Endothelial cell of umbilical vein (primary cell): ENCODE data around the gene SOCS7. TPM values are rescaled to one million over a fixed set of nuclear protein-coding genes. Genes with fewer than 3 reads are reported as not detected.

ENCODE experiments used
- BruUV-seq: library from RNA; stranded (reverse); fragments of 400-500 nt; replicated peaks from 2 replicates; lab custom pipeline; 2021; lab: Mats Ljungman, UMichigan
- CTCF ChIA-PET: fragments of 300-600, 350-600 bp; sonication (Branson Sonifier 250); formaldehyde crosslinking; loops from one replicate; lab custom pipeline; 2021; ENCODE audit warnings: antibody characterized with exemption, inconsistent platforms; lab: Charles Lee
- POLR2A ChIA-PET: fragments of 300-600, 350-600 bp; sonication (Branson Sonifier 250); formaldehyde crosslinking; loops from one replicate; lab custom pipeline; 2021; ENCODE audit warnings: antibody characterized with exemption, inconsistent platforms; lab: Charles Lee
- DNase-seq: peaks from one replicate; pipeline ENCODE4 v3.0.0-alpha.2; 2011; ENCODE audit warnings: low read depth, low spot score
- FAIRE-seq: peaks from 2 replicates; lab custom pipeline; 2011; peaks lifted over from hg19 to GRCh38; lab: Jason Lieb, UNC
- H2AFZ ChIP-seq: 2 replicates; pipeline ENCODE4 v1.6.0; 2012; ENCODE audit warnings: low read depth, low read length, control low read depth, inconsistent platforms
- H3K27ac ChIP-seq: 2 replicates; pipeline ENCODE4 v1.5.1; 2011; ENCODE audit warnings: low read depth, mild to moderate bottlenecking, control low read depth, low read length, moderate library complexity; ENCODE audit not compliant: insufficient read depth
- H3K27me3 ChIP-seq, 2 experiments: 2 replicates each; pipeline versions ENCODE4 v1.6.0 to v1.6.1; 2011; ENCODE audit warnings: low read length in 2 of 2, mixed read lengths in 1 of 2; ENCODE audit not compliant: control insufficient read depth in 2 of 2, insufficient read depth in 2 of 2
- H3K36me3 ChIP-seq, 2 experiments: 2 replicates in 1 of 2; 3 replicates in 1 of 2; pipeline ENCODE4 v1.5.1; 2011; ENCODE audit warnings: low read length in 2 of 2, mild to moderate bottlenecking in 1 of 2, moderate library complexity in 1 of 2; ENCODE audit not compliant: control insufficient read depth in 2 of 2, insufficient read depth in 2 of 2; ENCODE audit errors: extremely low read depth in 1 of 2
- H3K4me1 ChIP-seq: 3 replicates; pipeline ENCODE4 v1.5.1; 2011; ENCODE audit warnings: mild to moderate bottlenecking, low read length; ENCODE audit not compliant: control insufficient read depth, insufficient read depth; ENCODE audit errors: extremely low read depth
- H3K4me2 ChIP-seq: 2 replicates; pipeline ENCODE4 v1.6.1; 2011; ENCODE audit warnings: low read length, control low read depth, mixed read lengths; ENCODE audit not compliant: insufficient read depth
- H3K4me3 ChIP-seq, 3 experiments: fragments of 200-600 bp in 1 of 3; sonication (generic), shearing (Covaris generic) in 1 of 3; replicated peaks in 1 of 3; 2 replicates each; pipeline ENCODE4 v1.5.1; 2011 to 2016; ENCODE audit warnings: control low read depth in 3 of 3, low read length in 3 of 3, mild to moderate bottlenecking in 2 of 3, inconsistent platforms in 1 of 3, low read depth in 1 of 3, moderate library complexity in 1 of 3; ENCODE audit not compliant: insufficient read depth in 1 of 3
- H3K79me2 ChIP-seq: 2 replicates; pipeline ENCODE4 v1.6.0; 2012; ENCODE audit warnings: low read length, inconsistent platforms; ENCODE audit not compliant: control insufficient read depth, insufficient read depth
- H3K9ac ChIP-seq: replicated peaks from 2 replicates; pipeline ENCODE3; 2011; ENCODE audit warnings: low read length, control low read depth; ENCODE audit not compliant: insufficient read depth; ENCODE audit errors: extremely low read depth
- H3K9me1 ChIP-seq: replicated peaks from 3 replicates; pipeline ENCODE4 v1.6.0; 2011; ENCODE audit warnings: mild to moderate bottlenecking, low read length; ENCODE audit not compliant: control insufficient read depth, insufficient read depth; ENCODE audit errors: extremely low read depth
- H3K9me3 ChIP-seq: replicated peaks from 2 replicates; pipeline ENCODE4 v1.5.1; 2012; ENCODE audit warnings: low read length, inconsistent platforms; ENCODE audit not compliant: control insufficient read depth, insufficient read depth
- H4K20me1 ChIP-seq: replicated peaks from 2 replicates; pipeline ENCODE3; 2011; ENCODE audit warnings: mild to moderate bottlenecking, low read length; ENCODE audit not compliant: control insufficient read depth, insufficient read depth; ENCODE audit errors: extremely low read depth
- CTCF ChIP-seq, 2 donors: IDR thresholded peaks; 1 replicate in 1 of 2; 2 replicates in 1 of 2; pipeline ENCODE4 v1.5.1; 2011; ENCODE audit warnings: low read length in 2 of 2, mild to moderate bottlenecking in 2 of 2, moderate library complexity in 2 of 2, control low read depth in 1 of 2, inconsistent platforms in 1 of 2, low read depth in 1 of 2; ENCODE audit not compliant: insufficient read depth in 1 of 2; ENCODE audit errors: extremely low read depth in 1 of 2
- FOS ChIP-seq: IDR thresholded peaks from 2 replicates; pipeline ENCODE4 v1.6.1; 2011; ENCODE audit warnings: mild to moderate bottlenecking, low read length, moderate library complexity, borderline replicate concordance; ENCODE audit not compliant: insufficient read depth
- GATA2 ChIP-seq: IDR thresholded peaks from 2 replicates; pipeline ENCODE4 v1.7.0; 2011; ENCODE audit warnings: low read depth, mild to moderate bottlenecking, moderate library complexity, mixed read lengths, low read length; ENCODE audit not compliant: insufficient read length, insufficient read depth
- JUN ChIP-seq: IDR thresholded peaks from 2 replicates; pipeline ENCODE4 v1.6.1; 2011; ENCODE audit warnings: borderline replicate concordance, low read depth; ENCODE audit not compliant: insufficient read length, insufficient read depth
- MAX ChIP-seq: IDR thresholded peaks from 2 replicates; pipeline ENCODE4 v1.6.1; 2011; ENCODE audit not compliant: insufficient read depth, insufficient read length
- POLR2A ChIP-seq: IDR thresholded peaks from 2 replicates; pipeline ENCODE4 v1.6.1; 2012; ENCODE audit warnings: low read depth, mild to moderate bottlenecking, control low read depth, low read length
- POLR2AphosphoS5 ChIP-seq: IDR thresholded peaks from 2 replicates; pipeline ENCODE4 v1.6.1; 2012; ENCODE audit warnings: low read depth, mild to moderate bottlenecking, control low read depth, low read length, moderate library complexity; ENCODE audit not compliant: insufficient read depth
- dilution Hi-C: fragments of 300-500 bp; cut with MboI; formaldehyde crosslinking; loops from one replicate; pipeline ENCODE4 v1.15.0; 2019; ENCODE audit warnings: low sequenced_read_pairs; ENCODE audit not compliant: extremely low pct_ligation_motif_present
- intact Hi-C: fragments of 100-400 bp; cut with micrococcal nuclease; formaldehyde crosslinking; loops from one replicate; pipeline ENCODE4 v1.10.0; 2022
- polyA plus RNA-seq, 4 experiments: library from polyadenylated mRNA; depleted of rRNA in 3 of 4; stranded (reverse) in 3 of 4; unstranded in 1 of 4; fragments of >200 nt; gene quantifications; 2 replicates each; pipeline versions ENCODE4 v1.2.1 to v1.2.3, GENCODE V29; 2011 to 2012; ENCODE audit warnings: missing spikeins in 1 of 4
- total RNA-seq: library from RNA; stranded (reverse); gene quantifications from 2 replicates; pipeline ENCODE4 v1.2.3, GENCODE V29; 2021

SOCS7 gene
- total and polyA plus RNA-seq, 2 donors (not counting 3 experiments of a cell fraction or from before 2014, with no cell fraction given): 5.9 to 10.4 TPM

GRCh38 chr17:38400286-38400685, 48.6 kb downstream of the SOCS7 start:
- ChIA-PET POLR2A (no interaction called here), CTCF (interaction anchor here (1.0 to 1.5 kb wide), 4 partner anchors 11 to 51 kb away, joined by 3 to 5 read pairs (median 4); no protein-coding TSS in a partner anchor)
- dilution Hi-C loops: no loop called here
- intact Hi-C loops: no loop called here
- Histone ChIP-seq H3K9me1 (no peaks in the 10 kb centered on the region), H3K4me1 (no peaks in the 10 kb centered on the region), H3K9me3 (no peaks in the 10 kb centered on the region), H4K20me1 (no peaks in the 10 kb centered on the region), H3K27me3 (no peaks in the 10 kb centered on the region), H2AFZ (no peak overlapping the region), H3K79me2 (no peaks in the 10 kb centered on the region), H3K4me3 (no peak overlapping the region), H3K9ac (no peak overlapping the region), H3K36me3 (peaks cover 0 to 8% of the 10 kb centered on the region in 2 experiments), H3K4me2 (no peak overlapping the region), H3K27ac (no peak overlapping the region)
- TF ChIP-seq JUN (no peak), FOS (no peak), CTCF (IDR thresholded peaks at IDR 0.05; ENCODE audit: extremely low read depth in 1 of 2, insufficient read depth in 1 of 2, low read depth in 1 of 2, low read length in 2 of 2) (no peak), POLR2A (no peak), GATA2 (no peak), POLR2AphosphoS5 (no peak), MAX (no peak)
- no peak for DNase-seq
- FAIRE-seq: no peak
- BruUV-seq: no TSS peak
